NK-92 (cell line): ENCODE data around the gene GLB1L2.
"Not testable (repeated sequence)": the region's sequence is repeated elsewhere in the genome, so short reads cannot be mapped to it uniquely, and the experiment has no call there.

Source experiments
- DNase-seq: peaks from one replicate; lab custom pipeline; 2025; ENCODE audit not compliant: unreplicated experiment; lab: John Stamatoyannopoulos, UW

GLB1L2 gene, protein sequence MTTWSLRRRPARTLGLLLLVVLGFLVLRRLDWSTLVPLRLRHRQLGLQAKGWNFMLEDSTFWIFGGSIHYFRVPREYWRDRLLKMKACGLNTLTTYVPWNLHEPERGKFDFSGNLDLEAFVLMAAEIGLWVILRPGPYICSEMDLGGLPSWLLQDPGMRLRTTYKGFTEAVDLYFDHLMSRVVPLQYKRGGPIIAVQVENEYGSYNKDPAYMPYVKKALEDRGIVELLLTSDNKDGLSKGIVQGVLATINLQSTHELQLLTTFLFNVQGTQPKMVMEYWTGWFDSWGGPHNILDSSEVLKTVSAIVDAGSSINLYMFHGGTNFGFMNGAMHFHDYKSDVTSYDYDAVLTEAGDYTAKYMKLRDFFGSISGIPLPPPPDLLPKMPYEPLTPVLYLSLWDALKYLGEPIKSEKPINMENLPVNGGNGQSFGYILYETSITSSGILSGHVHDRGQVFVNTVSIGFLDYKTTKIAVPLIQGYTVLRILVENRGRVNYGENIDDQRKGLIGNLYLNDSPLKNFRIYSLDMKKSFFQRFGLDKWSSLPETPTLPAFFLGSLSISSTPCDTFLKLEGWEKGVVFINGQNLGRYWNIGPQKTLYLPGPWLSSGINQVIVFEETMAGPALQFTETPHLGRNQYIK

DNA sequence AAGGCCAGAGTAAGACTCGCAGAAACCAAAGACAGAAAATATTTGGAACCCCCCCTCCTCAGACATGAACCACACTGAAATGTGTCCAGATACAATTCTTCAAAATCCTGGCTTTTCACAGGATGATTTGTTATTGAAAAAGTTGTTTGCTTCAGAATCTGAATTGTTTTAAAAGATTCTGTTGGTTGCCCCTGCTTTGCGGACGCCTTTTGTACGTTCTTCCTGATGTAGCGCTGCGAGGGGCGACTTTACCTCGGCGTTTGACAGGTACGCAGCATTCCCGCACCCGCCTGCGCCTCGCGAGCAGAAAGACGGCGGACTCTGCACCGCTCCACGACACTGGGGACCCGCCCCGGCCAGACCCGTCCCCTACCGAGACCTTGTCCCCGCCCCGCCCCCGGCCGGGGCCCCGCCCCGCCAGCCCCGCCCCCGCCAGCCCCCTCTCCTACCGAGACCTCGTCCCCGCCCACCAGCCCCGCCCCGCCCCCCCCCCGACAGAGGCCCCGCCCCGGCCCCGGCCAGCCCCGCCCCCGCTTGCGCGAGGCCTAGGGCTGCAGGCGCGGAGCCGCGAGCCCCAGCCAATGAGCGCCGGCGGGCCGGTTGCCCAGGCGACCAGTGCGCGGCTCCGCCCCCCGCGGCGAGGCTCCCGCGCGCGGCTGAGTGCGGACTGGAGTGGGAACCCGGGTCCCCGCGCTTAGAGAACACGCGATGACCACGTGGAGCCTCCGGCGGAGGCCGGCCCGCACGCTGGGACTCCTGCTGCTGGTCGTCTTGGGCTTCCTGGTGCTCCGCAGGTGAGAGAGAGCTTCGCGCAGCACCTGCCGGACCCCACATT is at the start of gene GLB1L2:
GLB1L2 (plus strand) TSS at position 635 of the 835 bp plus-strand sequence; CDS start at position 709, 74 bp downstream.
- DNase-seq: no peak

- no peak for DNase-seq
Measured at GRCh38 chr11:134282121-134283045, 49.4 kb upstream of the GLB1L2 start.

- no peak for DNase-seq
Measured at GRCh38 chr11:134283461-134284230, 48.1 kb upstream of the GLB1L2 start.

DNA sequence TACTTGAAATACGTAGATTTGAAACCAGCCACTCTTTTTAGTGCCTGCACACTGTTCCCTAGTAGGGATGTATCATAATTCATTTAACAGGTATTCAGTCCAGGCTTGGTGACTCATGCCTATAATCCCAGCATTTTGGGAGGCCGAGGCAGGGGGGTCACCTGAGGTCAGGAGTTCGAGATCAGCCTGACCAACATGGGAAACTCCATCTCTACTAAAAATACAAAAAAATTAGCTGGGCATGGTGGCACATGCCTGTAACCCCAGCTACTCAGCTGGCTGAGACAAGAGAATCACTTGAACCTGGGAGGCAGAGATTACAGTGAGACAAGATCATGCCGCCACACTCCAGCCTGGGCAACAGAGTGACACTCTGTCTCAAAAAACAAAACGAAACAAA is 47.4 kb upstream of the GLB1L2 start:
- not testable (repeated sequence) for DNase-seq

- no peak for DNase-seq
Measured at GRCh38 chr11:134287561-134287960, 44.2 kb upstream of the GLB1L2 start.

GRCh38 chr11:134288486-134288885 is 43.3 kb upstream of the GLB1L2 start:
- DNase-seq: no peak

- DNase-seq: no peak
Measured at GRCh38 chr11:134289167-134289566, 42.6 kb upstream of the GLB1L2 start.

GRCh38 chr11:134289789-134290188 is 42.0 kb upstream of the GLB1L2 start:
- DNase-seq: no peak

DNA sequence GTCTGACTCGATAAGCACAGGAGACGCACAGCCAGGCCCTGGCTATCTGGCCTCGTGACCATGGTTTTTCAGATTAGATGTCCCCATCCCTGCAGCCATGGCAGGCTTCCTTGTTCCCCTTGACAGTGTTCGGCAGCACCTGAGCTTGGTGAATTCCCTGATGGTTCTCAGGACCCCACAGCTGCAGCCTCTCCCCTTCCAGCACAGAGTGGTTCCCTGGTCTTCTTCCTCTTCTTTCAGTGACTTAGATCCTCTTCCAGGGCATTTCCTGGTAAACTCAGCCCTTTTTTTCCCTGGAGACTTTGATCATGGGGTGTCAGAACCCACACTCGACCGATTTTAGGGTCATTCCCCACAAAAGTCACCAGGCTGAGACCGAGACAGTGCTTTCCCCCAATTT is 41.1 kb upstream of the GLB1L2 start:
- no peak for DNase-seq

GRCh38 chr11:134291196-134291595 is 40.6 kb upstream of the GLB1L2 start:
- no peak for DNase-seq

DNA sequence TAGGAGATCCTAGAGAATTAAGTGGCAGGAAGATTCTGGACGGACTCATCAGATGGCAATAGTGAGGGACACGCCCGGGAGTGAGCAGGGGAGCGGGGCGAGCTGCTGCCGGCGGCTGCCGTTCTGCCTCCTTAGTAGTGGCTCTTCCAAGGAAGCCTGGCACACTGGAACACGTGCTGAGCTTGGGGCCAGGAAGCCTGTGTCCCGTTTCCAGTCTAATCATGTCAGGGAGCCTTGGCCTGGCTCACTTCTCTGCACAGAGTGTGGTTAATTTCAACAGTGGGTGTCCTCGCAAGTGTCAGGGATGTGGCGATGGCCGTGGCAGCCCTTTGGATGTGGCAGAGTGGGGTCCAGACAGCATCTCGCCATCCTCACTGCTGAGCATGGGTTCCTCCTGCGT is 39.1 kb upstream of the GLB1L2 start:
- DNase-seq: no peak

- no peak for DNase-seq
Measured at GRCh38 chr11:134293119-134294113, 38.4 kb upstream of the GLB1L2 start.

DNA sequence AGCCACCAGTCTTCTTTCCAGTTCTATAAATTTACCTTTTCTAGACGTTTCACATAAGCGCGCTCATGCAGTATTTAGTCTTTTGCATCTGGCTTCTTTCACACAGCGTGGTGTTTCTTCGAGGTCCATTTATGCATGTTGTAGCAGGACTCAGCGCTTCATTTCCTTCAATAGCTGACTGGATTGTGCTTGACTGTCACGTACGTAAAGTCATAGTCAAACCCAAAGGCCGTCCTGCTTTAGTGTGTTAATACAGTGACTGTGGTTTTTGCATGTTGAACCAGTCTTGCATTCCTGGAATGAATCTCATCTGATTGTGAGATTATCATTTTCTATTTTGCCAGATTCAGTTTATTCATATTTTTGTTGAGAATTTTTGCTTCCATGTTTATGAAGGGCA is 37.1 kb upstream of the GLB1L2 start:
- DNase-seq: no peak

- DNase-seq: no peak
Measured at GRCh38 chr11:134312223-134312622, 19.6 kb upstream of the GLB1L2 start.

DNA sequence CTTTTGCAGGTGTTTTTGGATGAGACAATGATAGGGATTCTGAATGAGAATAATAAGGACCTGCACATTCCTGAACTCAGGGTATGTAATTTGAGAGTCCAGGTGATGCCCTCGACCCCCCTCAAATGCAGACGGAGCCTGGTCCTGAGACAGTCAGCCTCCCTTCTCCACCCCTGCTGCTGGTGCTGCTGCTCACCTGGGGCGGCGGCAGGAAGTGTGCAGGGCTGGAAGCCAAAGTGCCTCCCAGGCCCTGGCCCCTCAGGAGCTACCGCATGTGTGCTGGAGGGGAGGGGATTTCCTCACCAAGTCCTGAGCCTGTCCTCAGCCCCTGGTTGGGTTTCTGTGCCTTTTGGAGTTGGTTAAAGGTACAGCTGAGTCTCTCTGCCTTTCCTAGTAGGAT is 19.0 kb upstream of the GLB1L2 start:
- DNase-seq: no peak

DNA sequence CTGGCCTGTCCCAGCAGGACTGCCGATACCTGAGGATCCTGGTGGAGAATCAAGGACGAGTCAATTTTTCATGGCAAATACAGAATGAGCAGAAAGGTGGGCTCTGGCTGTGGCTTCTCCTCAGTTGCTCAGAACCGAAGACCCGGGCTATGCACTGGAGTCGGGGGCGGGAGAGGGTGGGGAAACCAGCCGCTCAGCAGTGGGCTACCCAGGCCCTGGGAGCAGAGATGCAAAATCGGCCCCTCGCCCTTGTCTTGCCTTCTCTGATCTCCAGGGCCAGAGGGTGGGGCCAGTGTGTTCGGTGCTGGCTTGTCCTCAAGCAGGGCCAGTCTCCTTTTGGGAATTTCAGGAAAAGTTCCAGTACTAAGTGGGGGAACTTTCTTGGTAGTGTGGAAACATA is 18.4 kb upstream of the GLB1L2 start:
- DNase-seq: no peak

- no peak for DNase-seq
Measured at GRCh38 chr11:134313821-134314607, 17.8 kb upstream of the GLB1L2 start.

DNA sequence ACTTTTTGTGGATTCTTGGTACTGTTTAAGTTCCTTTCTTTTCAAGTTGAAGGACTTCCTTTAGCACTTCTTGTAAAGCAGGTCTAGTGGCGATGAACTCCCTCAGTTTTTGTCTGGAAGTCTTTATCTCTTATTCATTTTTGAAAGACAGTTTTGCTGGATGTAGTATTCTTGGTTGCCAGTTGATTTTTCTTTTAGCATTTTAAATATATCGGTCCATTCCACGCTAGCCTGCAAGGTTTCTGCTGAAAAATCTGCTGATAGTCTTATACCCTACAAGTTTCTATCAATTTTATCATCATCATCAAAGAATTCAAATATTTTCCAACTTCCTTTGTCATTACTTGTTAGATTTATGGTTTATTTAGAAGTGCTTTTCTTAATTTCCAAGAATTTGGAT is 14.7 kb upstream of the GLB1L2 start:
- no peak for DNase-seq
